H1 (cell line): ENCODE measurements around the gene ANKRD13B. TPM values are rescaled to one million over a fixed set of nuclear protein-coding genes. Genes with fewer than 3 reads are reported as not detected.

Experiments
- CTCF ChIA-PET: fragments of 300-600 bp; sonication (Branson Sonifier 250); formaldehyde crosslinking; loops from one replicate; lab custom pipeline; 2021; ENCODE audit not compliant: partially characterized antibody; lab: Charles Lee
- POLR2A ChIA-PET: fragments of 300-600 bp; sonication (Branson Sonifier 250); formaldehyde crosslinking; loops from one replicate; lab custom pipeline; 2021; ENCODE audit warnings: inconsistent platforms; ENCODE audit not compliant: partially characterized antibody; lab: Charles Lee
- DNase-seq, 2 experiments: peaks; one replicate each; pipeline versions ENCODE4 v3.0.0 to v3.0.0-alpha.2; 2010 to 2022; ENCODE audit warnings: low spot score in 2 of 2, low read depth in 1 of 2, mixed read lengths in 1 of 2
- FAIRE-seq: peaks from 2 replicates; lab custom pipeline; 2011; peaks lifted over from hg19 to GRCh38; lab: Jason Lieb, UNC
- H2AFZ ChIP-seq: 2 replicates; pipeline ENCODE4 v1.8.1; 2012; ENCODE audit warnings: low read length, inconsistent platforms
- H2AK5ac ChIP-seq: 2 replicates; pipeline ENCODE4 v1.6.1; 2013; ENCODE audit warnings: low read depth, low read length
- H2BK120ac ChIP-seq: replicated peaks from 2 replicates; pipeline ENCODE3; 2013; ENCODE audit warnings: low read depth, low read length, inconsistent platforms
- H2BK12ac ChIP-seq: 2 replicates; pipeline ENCODE4 v1.6.1; 2013; ENCODE audit warnings: low read depth, low read length
- H2BK15ac ChIP-seq: 2 replicates; pipeline ENCODE4 v1.6.1; 2013; ENCODE audit warnings: low read length
- H2BK20ac ChIP-seq: 2 replicates; pipeline ENCODE4 v1.6.1; 2013; ENCODE audit warnings: low read length
- H2BK5ac ChIP-seq: 2 replicates; pipeline ENCODE4 v1.6.1; 2013; ENCODE audit warnings: low read depth, low read length
- H3K14ac ChIP-seq: 2 replicates; pipeline ENCODE4 v1.6.1; 2013; ENCODE audit warnings: inconsistent platforms; ENCODE audit not compliant: insufficient read length
- H3K18ac ChIP-seq: 2 replicates; pipeline ENCODE4 v1.6.1; 2013; ENCODE audit warnings: low read length; ENCODE audit errors: extremely low read depth
- H3K23ac ChIP-seq: 2 replicates; pipeline ENCODE4 v1.6.1; 2013; ENCODE audit warnings: inconsistent platforms; ENCODE audit not compliant: insufficient read length
- H3K23me2 ChIP-seq: 2 replicates; pipeline ENCODE4 v1.6.1; 2013; ENCODE audit warnings: low read depth, low read length
- H3K27ac ChIP-seq: 2 replicates; pipeline ENCODE4 v1.6.1; 2011; ENCODE audit warnings: low read depth, low read length, inconsistent platforms
- H3K27me3 ChIP-seq, 4 experiments: replicated peaks in 1 of 4; 1 replicate in 1 of 4; 2 replicates in 3 of 4; pipeline versions ENCODE4 v1.6.1 to v1.8.1; 2011 to 2013; ENCODE audit warnings: low read length in 3 of 4, mild to moderate bottlenecking in 3 of 4, inconsistent platforms in 2 of 4, mixed read lengths in 2 of 4, moderate library complexity in 1 of 4; ENCODE audit not compliant: control insufficient read depth in 3 of 4, insufficient read depth in 3 of 4; ENCODE audit errors: extremely low read depth in 1 of 4
- H3K36me3 ChIP-seq, 4 experiments: 2 replicates each; pipeline versions ENCODE4 v1.6.1 to v1.8.1; 2011 to 2013; ENCODE audit warnings: mild to moderate bottlenecking in 4 of 4, low read length in 3 of 4, moderate library complexity in 2 of 4, control low read depth in 1 of 4, inconsistent platforms in 1 of 4; ENCODE audit not compliant: insufficient read depth in 4 of 4, control insufficient read depth in 2 of 4
- H3K4ac ChIP-seq: replicated peaks from 2 replicates; pipeline ENCODE3; 2013; ENCODE audit warnings: low read length, low read depth, mixed read lengths, inconsistent platforms; ENCODE audit not compliant: insufficient read length
- H3K4me1 ChIP-seq, 4 experiments: replicated peaks in 1 of 4; 1 replicate in 1 of 4; 2 replicates in 3 of 4; pipeline versions ENCODE4 v1.6.1 to v1.8.1; 2011 to 2013; ENCODE audit warnings: low read length in 3 of 4, inconsistent platforms in 2 of 4, mixed read lengths in 1 of 4; ENCODE audit not compliant: insufficient read depth in 4 of 4, control insufficient read depth in 3 of 4
- H3K4me2 ChIP-seq, 2 experiments: 2 replicates each; pipeline versions ENCODE4 v1.6.1 to v1.8.1; 2011 to 2013; ENCODE audit warnings: low read depth in 2 of 2, low read length in 2 of 2, control low read depth in 1 of 2, inconsistent platforms in 1 of 2, mild to moderate bottlenecking in 1 of 2; ENCODE audit not compliant: insufficient read depth in 1 of 2
- H3K4me3 ChIP-seq, 4 experiments: fragments of 200-600, 300-600 bp in 1 of 4; sonication (generic), shearing (Covaris generic), sonication (Bioruptor Twin) in 1 of 4; 2 replicates each; pipeline versions ENCODE4 v1.5.1 to v1.8.1; 2011 to 2016; ENCODE audit warnings: low read length in 4 of 4, low read depth in 3 of 4, control low read depth in 2 of 4, inconsistent platforms in 2 of 4, mild to moderate bottlenecking in 2 of 4, mixed read lengths in 1 of 4, moderate library complexity in 1 of 4; ENCODE audit not compliant: insufficient read depth in 2 of 4; ENCODE audit errors: extremely low read depth in 1 of 4
- H3K56ac ChIP-seq: replicated peaks from 2 replicates; pipeline ENCODE3; 2013; ENCODE audit warnings: low read depth, mild to moderate bottlenecking, mixed read lengths, low read length, inconsistent platforms; ENCODE audit not compliant: insufficient read length
- H3K79me1 ChIP-seq: 2 replicates; pipeline ENCODE4 v1.6.1; 2013; ENCODE audit warnings: low read depth, low read length, control low read depth
- H3K79me2 ChIP-seq, 2 experiments: 2 replicates each; pipeline versions ENCODE4 v1.6.1 to v1.8.1; 2012 to 2013; ENCODE audit warnings: low read length in 2 of 2, mild to moderate bottlenecking in 2 of 2, inconsistent platforms in 1 of 2; ENCODE audit not compliant: insufficient read depth in 2 of 2, control insufficient read depth in 1 of 2
- H3K9ac ChIP-seq, 4 experiments: replicated peaks in 1 of 4; 1 replicate in 1 of 4; 2 replicates in 3 of 4; pipeline versions ENCODE4 v1.6.1 to v1.8.1; 2011 to 2013; ENCODE audit warnings: low read depth in 3 of 4, low read length in 3 of 4, control low read depth in 2 of 4, mild to moderate bottlenecking in 2 of 4, moderate library complexity in 2 of 4, inconsistent platforms in 1 of 4; ENCODE audit errors: extremely low read depth in 1 of 4
- H3K9me3 ChIP-seq, 2 experiments: 2 replicates each; pipeline versions ENCODE4 v1.6.1 to v1.8.1; 2012 to 2013; ENCODE audit warnings: mild to moderate bottlenecking in 2 of 2, moderate library complexity in 2 of 2, control low read depth in 1 of 2, inconsistent platforms in 1 of 2, low read depth in 1 of 2, low read length in 1 of 2, mixed read lengths in 1 of 2; ENCODE audit not compliant: insufficient read depth in 2 of 2
- H4K20me1 ChIP-seq, 2 experiments: replicated peaks in 1 of 2; 2 replicates each; pipeline versions ENCODE3 to v1.8.1; 2011 to 2013; ENCODE audit warnings: inconsistent platforms in 2 of 2, low read length in 2 of 2, mild to moderate bottlenecking in 1 of 2; ENCODE audit not compliant: insufficient read depth in 2 of 2, control insufficient read depth in 1 of 2
- H4K5ac ChIP-seq: 2 replicates; pipeline ENCODE4 v1.6.1; 2013; ENCODE audit warnings: low read length, low read depth, mixed read lengths, inconsistent platforms; ENCODE audit not compliant: insufficient read length
- H4K8ac ChIP-seq: 2 replicates; pipeline ENCODE4 v1.8.0; 2013; ENCODE audit warnings: mild to moderate bottlenecking, moderate library complexity, low read length, inconsistent platforms; ENCODE audit not compliant: insufficient read depth; ENCODE audit errors: extremely low read depth
- H4K91ac ChIP-seq: replicated peaks from 2 replicates; pipeline ENCODE3; 2013; ENCODE audit warnings: low read length, mixed read lengths, inconsistent platforms; ENCODE audit not compliant: insufficient read length
- CBX5 ChIP-seq: fragments of 300-800, 300-1000 bp; sonication (generic); IDR thresholded peaks from 2 replicates; pipeline ENCODE4 v1.7.1; 2016; ENCODE audit warnings: antibody characterized with exemption, low read length, low read depth
- CTCF ChIP-seq, 3 experiments: IDR thresholded peaks; 1 replicate in 2 of 3; 2 replicates in 1 of 3; pipeline versions ENCODE4 v1.5.1 to v1.6.1; 2011; ENCODE audit warnings: low read length in 3 of 3, mild to moderate bottlenecking in 3 of 3, inconsistent platforms in 2 of 3, low read depth in 1 of 3, moderate library complexity in 1 of 3; ENCODE audit not compliant: insufficient read depth in 1 of 3; ENCODE audit errors: control extremely low read depth in 1 of 3
- KDM4A ChIP-seq: IDR thresholded peaks from one replicate; pipeline ENCODE4 v1.7.1; 2012; ENCODE audit warnings: low read depth, mild to moderate bottlenecking, moderate library complexity, low read length, inconsistent platforms; ENCODE audit not compliant: severe bottlenecking
- RBBP5 ChIP-seq: IDR thresholded peaks from 2 replicates; pipeline ENCODE4 v1.7.1; 2012; ENCODE audit warnings: low read depth, mild to moderate bottlenecking, inconsistent platforms, low read length, moderate library complexity, borderline replicate concordance
- RNF2 ChIP-seq: fragments of 200-900, 300-1000 bp; sonication (generic); IDR thresholded peaks from 2 replicates; pipeline ENCODE4 v1.7.1; 2016; ENCODE audit warnings: borderline replicate concordance, low read depth, mild to moderate bottlenecking, antibody characterized with exemption, low read length; ENCODE audit not compliant: poor library complexity, severe bottlenecking; ENCODE audit errors: missing control alignments
- TAF1 ChIP-seq: IDR thresholded peaks from 2 replicates; pipeline ENCODE4 v1.6.1; 2011; ENCODE audit warnings: mild to moderate bottlenecking, low read depth, low read length
- WGBS, 2 experiments: shearing (Covaris generic) in 1 of 2; methylation state at CpG; one replicate each; pipeline versions ENCODE4 v1.1.6 to v1.1.7; 2013 to 2015; ENCODE audit warnings: low lambda C conversion rate in 2 of 2, mixed read lengths in 2 of 2, inconsistent platforms in 1 of 2, low coverage in 1 of 2, missing lambda C conversion rate in 1 of 2; ENCODE audit not compliant: insufficient replicate concordance in 2 of 2, insufficient coverage in 1 of 2, insufficient read length in 1 of 2; ENCODE audit errors: extremely low coverage in 1 of 2, missing lambda C conversion rate in 1 of 2; 5-methylcytosine and 5-hydroxymethylcytosine counted together
- polyA plus RNA-seq, 7 experiments: library from polyadenylated mRNA; depleted of rRNA in 3 of 7; stranded (reverse) in 5 of 7; unstranded in 2 of 7; fragments of >200 nt in 5 of 7; fragments of 200-250 nt in 2 of 7; gene quantifications; 1 replicate in 5 of 7; 2 replicates in 1 of 7; 4 replicates in 1 of 7; pipeline versions ENCODE4 v1.2.1 to v1.2.3, GENCODE V29; 2011 to 2013; ENCODE audit warnings: missing spikeins in 2 of 7, mixed read lengths in 2 of 7
- total RNA-seq: library from RNA; stranded (reverse); fragmentation: NEBNext Ultra II Directional; extraction: Animal tissue kit (Norgen Biotek cat#: 25700); gene quantifications from 2 replicates; pipeline ENCODE4 v1.2.1, GENCODE V29; 2021

ANKRD13B gene
- total and polyA plus RNA-seq, 2 of the 8 experiments (the other 6 are each of a cell fraction or from before 2014, with no cell fraction given) = 16.4 to 48.5 TPM

GRCh38 chr17:29622337-29623282 lies 29.7 kb downstream of the ANKRD13B start, which contains the start of gene CORO6:
CORO6 (minus strand) TSS chr17:29622912; CDS start chr17:29621421, 1,491 bp downstream.
- Histone ChIP-seq H3K18ac (peak within 1 kb of the TSS; percentile 97), H3K79me1 (no peaks in the 10 kb centered on the region), H3K4me3 (peak within 1 kb of the TSS; percentile 53 to 84 (median 69)), H4K8ac (peak within 1 kb of the TSS; percentile 95; the same call in 1 of the 2 replicates), H2BK12ac (peak within 1 kb of the TSS; percentile 77; the same call in 1 of the 2 replicates), H3K27ac (peak within 1 kb of the TSS; percentile 72), H2AK5ac (no peak within 1 kb of the TSS), H3K23ac (no peak within 1 kb of the TSS), H3K9me3 (no peaks in the 10 kb centered on the region), H3K4me2 (peak within 1 kb of the TSS; percentile 95), H3K14ac (no peak within 1 kb of the TSS), H3K9ac (peak within 1 kb of the TSS in 3 of 4 experiments; percentile 75 to 85 (median 84); a peak in 6 of 7 replicates), H2AFZ (peak within 1 kb of the TSS; percentile 85; the same call in 1 of the 2 replicates), H3K56ac (no peak within 1 kb of the TSS), H3K79me2 (no peaks in the 10 kb centered on the region), H4K20me1 (peaks cover 0 to 6% of the 10 kb centered on the region in 2 experiments), H2BK120ac (no peak within 1 kb of the TSS), H2BK15ac (peak within 1 kb of the TSS; percentile 99), H2BK20ac (peak within 1 kb of the TSS; percentile 72), H4K91ac (peak within 1 kb of the TSS; percentile 83), H4K5ac (peak within 1 kb of the TSS; percentile 90), H2BK5ac (peak within 1 kb of the TSS; percentile 95; the same call in 1 of the 2 replicates), H3K4ac (peak within 1 kb of the TSS; percentile 70), H3K4me1 (peaks cover 11 to 24% (median 16%) of the 10 kb centered on the region in 4 experiments), H3K23me2 (peaks cover 12% of the 10 kb centered on the region; the same call in 1 of the 2 replicates), H3K36me3 (no peaks in the 10 kb centered on the region), H3K27me3 (peaks cover 5 to 42% (median 29%) of the 10 kb centered on the region in 4 experiments)
- CTCF ChIA-PET = interaction anchor here (0.6 to 13.1 kb wide), 11 partner anchors 12 to 473 kb away, joined by 3 to 193 read pairs (median 3); partner anchors contain the start of genes ABHD15, ANKRD13B, SSH2 and TP53I13
- POLR2A ChIA-PET = interaction anchor here (0.6 to 1.4 kb wide), 6 partner anchors 17 to 363 kb away, joined by 3 to 4 read pairs (median 4); partner anchors contain the start of gene SSH2
- FAIRE-seq (no peak), DNase-seq (peak in 1 of 2 experiments; percentile 94)
- 3% methylated on average over 64 of the region's 77 CpGs; no CpG with 5 or more reads in 1 of the 2 experiments for WGBS, 2 experiments
- TF ChIP-seq CTCF (IDR thresholded peaks at IDR 0.05; ENCODE audit: control extremely low read depth in 1 of 3, insufficient read depth in 1 of 3, low read depth in 1 of 3, low read length in 3 of 3) (no peak), RBBP5 (peak; percentile 91; the same call in 1 of the 2 replicates), CBX5 (no peak), TAF1 (peak; percentile 73), KDM4A (peak; percentile 84), RNF2 (peak; percentile 31)
